Measurements from ENCODE around the gene TTLL4.

The TTLL4 gene

GRCh38 chr2:218785103-218785502, 74.5 kb downstream of the TTLL4 start:
- DNase-seq (ENCODE audit: low read depth, low spot score): no peak

- DNase-seq (ENCODE audit: low read depth, low spot score): no peak
Observed at GRCh38 chr2:218786133-218786532, 75.5 kb downstream of the TTLL4 start.

GRCh38 chr2:218788529-218789255, 78.1 kb downstream of the TTLL4 start:
- no peak for DNase-seq (ENCODE audit: low read depth, low spot score)

GRCh38 chr2:218792433-218792832, 81.8 kb downstream of the TTLL4 start:
- DNase-seq (ENCODE audit: low read depth, low spot score): no peak

GRCh38 chr2:218796691-218797090, 86.1 kb downstream of the TTLL4 start:
- no peak for DNase-seq (ENCODE audit: low read depth, low spot score)

GRCh38 chr2:218798767-218799504, 88.3 kb downstream of the TTLL4 start:
- DNase-seq (ENCODE audit: low read depth, low spot score): no peak

GRCh38 chr2:218799990-218800389, 89.4 kb downstream of the TTLL4 start:
- DNase-seq (ENCODE audit: low read depth, low spot score): no peak

GRCh38 chr2:218802386-218802994, 91.9 kb downstream of the TTLL4 start:
- DNase-seq (ENCODE audit: low read depth, low spot score): no peak

- DNase-seq (ENCODE audit: low read depth, low spot score): no peak
Observed at GRCh38 chr2:218804817-218805216, 94.2 kb downstream of the TTLL4 start.
